Endothelial cell (in vitro differentiated cells): ENCODE data around the gene VAV1. TPM values are rescaled to one million over a fixed set of nuclear protein-coding genes. Genes with fewer than 3 reads are reported as not detected.

ENCODE experiments used
- DNase-seq: peaks from one replicate; pipeline ENCODE4 v3.0.0; 2021; ENCODE audit warnings: low spot score
- H3K27ac Mint-ChIP-seq: one replicate; pipeline ENCODE4 v1.8.0; 2021; ENCODE audit warnings: mixed read lengths, inconsistent platforms; ENCODE audit not compliant: unreplicated experiment
- H3K27me3 Mint-ChIP-seq: one replicate; pipeline ENCODE4 v1.8.0; 2021; ENCODE audit warnings: mild to moderate bottlenecking, moderate library complexity, mixed read lengths, inconsistent platforms; ENCODE audit not compliant: unreplicated experiment
- H3K36me3 Mint-ChIP-seq: one replicate; pipeline ENCODE4 v1.8.0; 2021; ENCODE audit warnings: mild to moderate bottlenecking, low read depth, mixed read lengths, inconsistent platforms; ENCODE audit not compliant: unreplicated experiment
- H3K4me1 Mint-ChIP-seq: one replicate; pipeline ENCODE4 v1.8.0; 2021; ENCODE audit warnings: mild to moderate bottlenecking, mixed read lengths, inconsistent platforms; ENCODE audit not compliant: unreplicated experiment
- H3K4me3 Mint-ChIP-seq: one replicate; pipeline ENCODE4 v1.8.0; 2021; ENCODE audit warnings: mild to moderate bottlenecking, mixed read lengths, inconsistent platforms; ENCODE audit not compliant: unreplicated experiment
- H3K9me3 Mint-ChIP-seq: one replicate; pipeline ENCODE4 v1.8.0; 2021; ENCODE audit warnings: mixed read lengths, inconsistent platforms; ENCODE audit not compliant: unreplicated experiment
- CTCF ChIP-seq: fragments of 200-600 bp; sonication (generic); IDR thresholded peaks from one replicate; pipeline ENCODE4 v1.5.0; 2021; ENCODE audit warnings: antibody characterized with exemption; ENCODE audit not compliant: unreplicated experiment
- total RNA-seq: library from RNA; stranded (reverse); fragmentation: NEBNext Ultra II Directional; extraction: Animal tissue kit (Norgen Biotek cat#: 25700); gene quantifications from one replicate; pipeline ENCODE4 v1.2.1, GENCODE V29; 2021; ENCODE audit not compliant: unreplicated experiment

The VAV1 gene
- total RNA-seq, 1 donor from 2014 or later = not detected

GRCh38 chr19:6888967-6889366 lies 116.5 kb downstream of the VAV1 start:
- TF ChIP-seq CTCF = no peak
- Mint-ChIP-seq H3K27me3 (peaks cover 1% of the 10 kb centered on the region), H3K4me3 (no peak overlapping the region), H3K36me3 (peaks cover 9% of the 10 kb centered on the region), H3K4me1 (no peaks in the 10 kb centered on the region), H3K27ac (no peak overlapping the region), H3K9me3 (peaks cover 41% of the 10 kb centered on the region)
- no peak for DNase-seq

DNA sequence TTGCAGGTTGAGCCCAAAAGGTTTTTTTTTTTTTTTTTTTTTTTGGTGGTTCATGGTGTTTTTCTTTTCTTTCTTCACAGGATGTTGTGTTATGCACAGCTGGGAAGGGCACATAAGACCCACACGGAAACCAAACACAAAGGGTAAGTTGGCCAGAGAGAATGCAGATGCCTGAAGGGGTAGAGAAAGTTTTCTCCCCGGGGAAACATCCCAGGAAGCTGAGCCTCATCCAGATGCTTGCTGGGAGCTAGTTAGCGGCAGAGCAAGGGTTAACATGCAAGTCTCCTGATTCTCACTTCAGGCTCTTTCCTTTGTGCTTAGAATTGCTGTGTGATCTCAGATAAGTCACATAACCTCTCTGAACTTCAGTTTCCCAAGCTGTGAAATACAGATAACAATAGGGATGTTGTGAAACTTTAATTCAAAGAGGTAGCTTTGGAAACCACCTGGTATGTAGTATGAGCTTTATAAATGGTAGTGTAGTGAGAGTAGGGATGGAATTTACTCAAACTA lies 117.9 kb downstream of the VAV1 start:
- peaks cover 55% of the 10 kb centered on the region for H3K9me3 Mint-ChIP-seq
- H3K36me3 Mint-ChIP-seq = peaks cover 9% of the 10 kb centered on the region
- H3K27ac Mint-ChIP-seq = no peak overlapping the region
- no peak for TF ChIP-seq CTCF
- no peak overlapping the region for H3K4me3 Mint-ChIP-seq
- H3K4me1 Mint-ChIP-seq = no peaks in the 10 kb centered on the region
- no peak for DNase-seq
- peaks cover 1% of the 10 kb centered on the region for H3K27me3 Mint-ChIP-seq

GRCh38 chr19:6890938-6891337 lies 118.4 kb downstream of the VAV1 start:
- Mint-ChIP-seq H3K4me1 (no peaks in the 10 kb centered on the region), H3K27me3 (peaks cover 1% of the 10 kb centered on the region), H3K4me3 (no peak overlapping the region), H3K9me3 (peaks cover 55% of the 10 kb centered on the region), H3K36me3 (peaks cover 9% of the 10 kb centered on the region), H3K27ac (no peak overlapping the region)
- TF ChIP-seq CTCF = no peak
- DNase-seq = no peak

- no peak for DNase-seq
- H3K27me3 Mint-ChIP-seq = peaks cover 1% of the 10 kb centered on the region
- H3K36me3 Mint-ChIP-seq = peaks cover 5% of the 10 kb centered on the region
- H3K27ac Mint-ChIP-seq = no peak overlapping the region
- peaks cover 53% of the 10 kb centered on the region for H3K9me3 Mint-ChIP-seq
- H3K4me3 Mint-ChIP-seq = no peak overlapping the region
- TF ChIP-seq CTCF = no peak
- no peaks in the 10 kb centered on the region for H3K4me1 Mint-ChIP-seq
Observed at GRCh38 chr19:6891761-6892385, 119.4 kb downstream of the VAV1 start.

DNA sequence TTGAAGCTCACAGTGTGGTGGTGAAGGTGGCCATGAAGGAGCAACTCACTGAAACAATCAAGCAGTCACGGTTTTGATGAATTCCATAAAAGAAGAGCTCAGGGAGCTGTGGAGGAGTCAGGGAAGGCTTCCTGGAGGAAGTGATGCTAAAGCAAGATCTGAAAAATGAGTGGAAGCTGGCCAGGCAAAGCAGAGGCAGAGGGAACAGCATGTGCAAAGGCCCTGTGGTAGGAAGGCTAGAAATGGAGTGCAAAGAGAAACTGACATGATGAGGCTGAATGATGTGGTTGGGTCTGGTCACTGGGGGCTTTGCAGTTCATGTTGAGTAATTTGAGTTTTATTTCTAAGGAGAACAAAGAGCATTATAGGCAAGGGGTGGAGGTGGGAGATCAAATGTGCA lies 121.8 kb downstream of the VAV1 start:
- Mint-ChIP-seq H3K4me3 (no peak overlapping the region), H3K27me3 (no peaks in the 10 kb centered on the region), H3K27ac (no peak overlapping the region), H3K36me3 (peaks cover 7% of the 10 kb centered on the region), H3K4me1 (no peaks in the 10 kb centered on the region), H3K9me3 (peaks cover 42% of the 10 kb centered on the region)
- TF ChIP-seq CTCF = no peak
- DNase-seq = no peak
